ENCODE results near the gene SELENON.
"Not testable (repeated sequence)": the region's sequence is repeated elsewhere in the genome, so short reads cannot be mapped to it uniquely, and the experiment has no call there.

SELENON gene

GRCh38 chr1:25836695-25837094, 36.7 kb downstream of the SELENON start:
- no peak for DNase-seq (ENCODE audit: low read depth in 1 of 2, low spot score in 1 of 2)
- H3K27ac ChIP-seq (replicated peaks), result no peak overlapping the region
- H3K27me3 ChIP-seq (ENCODE audit: insufficient read depth, poor library complexity, severe bottlenecking), result no peaks in the 10 kb centered on the region
- no peak overlapping the region for H3K4me3 ChIP-seq (replicated peaks; ENCODE audit: insufficient read depth, low read length)
- TF ChIP-seq POLR2AphosphoS5 (IDR thresholded peaks at IDR 0.05; ENCODE audit: low read depth) (no peak), CTCF (IDR thresholded peaks at IDR 0.05; ENCODE audit: insufficient read depth, low read length) (no peak), GABPA (IDR thresholded peaks at IDR 0.05; ENCODE audit: low read depth) (no peak), SPI1 (IDR thresholded peaks at IDR 0.05; ENCODE audit: borderline replicate concordance, low read depth) (no peak), REST (IDR thresholded peaks at IDR 0.05; ENCODE audit: insufficient replicate concordance, low read depth) (no peak)

- Histone ChIP-seq H3K27ac (replicated peaks) (no peak overlapping the region), H3K27me3 (ENCODE audit: insufficient read depth, poor library complexity, severe bottlenecking) (no peaks in the 10 kb centered on the region), H3K4me3 (replicated peaks; ENCODE audit: insufficient read depth, low read length) (no peak overlapping the region)
- DNase-seq (ENCODE audit: low read depth in 1 of 2, low spot score in 1 of 2), result no peak
- TF ChIP-seq GABPA (IDR thresholded peaks at IDR 0.05; ENCODE audit: low read depth), result no peak
Measured at GRCh38 chr1:25837262-25837875, 37.4 kb downstream of the SELENON start.

- not testable (repeated sequence) for DNase-seq (ENCODE audit: low read depth in 1 of 2, low spot score in 1 of 2); H3K27me3 ChIP-seq (ENCODE audit: insufficient read depth, poor library complexity, severe bottlenecking); H3K27ac ChIP-seq (replicated peaks); H3K4me3 ChIP-seq (replicated peaks; ENCODE audit: insufficient read depth, low read length)
Measured at GRCh38 chr1:25839808-25840207, 39.8 kb downstream of the SELENON start.

GRCh38 chr1:25843483-25843882, 43.5 kb downstream of the SELENON start:
- Histone ChIP-seq H3K27me3 (ENCODE audit: insufficient read depth, poor library complexity, severe bottlenecking) (no peaks in the 10 kb centered on the region), H3K4me3 (replicated peaks; ENCODE audit: insufficient read depth, low read length) (no peak overlapping the region), H3K27ac (replicated peaks) (no peak overlapping the region)
- TF ChIP-seq GABPA (IDR thresholded peaks at IDR 0.05; ENCODE audit: low read depth), result no peak
- TF ChIP-seq SPI1 (IDR thresholded peaks at IDR 0.05; ENCODE audit: borderline replicate concordance, low read depth), result no peak
- no peak for TF ChIP-seq REST (IDR thresholded peaks at IDR 0.05; ENCODE audit: insufficient replicate concordance, low read depth)
- DNase-seq (ENCODE audit: low read depth in 1 of 2, low spot score in 1 of 2), result no peak

- no peak for DNase-seq (ENCODE audit: low read depth in 1 of 2, low spot score in 1 of 2)
- Histone ChIP-seq H3K4me3 (replicated peaks; ENCODE audit: insufficient read depth, low read length) (no peak overlapping the region), H3K27ac (replicated peaks) (no peak overlapping the region), H3K27me3 (ENCODE audit: insufficient read depth, poor library complexity, severe bottlenecking) (no peaks in the 10 kb centered on the region)
- TF ChIP-seq SPI1 (IDR thresholded peaks at IDR 0.05; ENCODE audit: borderline replicate concordance, low read depth) (no peak), POLR2AphosphoS5 (IDR thresholded peaks at IDR 0.05; ENCODE audit: low read depth) (no peak), CTCF (IDR thresholded peaks at IDR 0.05; ENCODE audit: insufficient read depth, low read length) (no peak), REST (IDR thresholded peaks at IDR 0.05; ENCODE audit: insufficient replicate concordance, low read depth) (no peak), GABPA (IDR thresholded peaks at IDR 0.05; ENCODE audit: low read depth) (no peak)
Measured at GRCh38 chr1:25844536-25845337, 44.7 kb downstream of the SELENON start.
